Activated CD4-positive, alpha-beta memory T cell treated with anti-CD3 and anti-CD28 coated beads for 36 hours (primary cell): ENCODE results near the gene NDUFAF3. TPM values are rescaled to one million over a fixed set of nuclear protein-coding genes. Genes with fewer than 3 reads are reported as not detected.

Experiments used
- CTCF ChIA-PET: fragments of 350-600 bp; sonication (Branson Sonifier 250); formaldehyde crosslinking; loops from one replicate; lab custom pipeline; 2021; ENCODE audit warnings: antibody characterized with exemption, inconsistent platforms; lab: Charles Lee
- POLR2A ChIA-PET: fragments of 350-600 bp; sonication (Branson Sonifier 250); formaldehyde crosslinking; loops from one replicate; lab custom pipeline; 2021; ENCODE audit warnings: antibody characterized with exemption; lab: Charles Lee
- DNase-seq: peaks from one replicate; pipeline ENCODE4 v3.0.0-alpha.2; 2020
- H3K27ac Mint-ChIP-seq: one replicate; pipeline ENCODE4 v1.8.0; 2021; ENCODE audit warnings: mixed read lengths
- H3K27me3 Mint-ChIP-seq: one replicate; pipeline ENCODE4 v1.8.0; 2021; ENCODE audit warnings: mixed read lengths
- H3K36me3 Mint-ChIP-seq: one replicate; pipeline ENCODE4 v1.8.0; 2021; ENCODE audit warnings: mixed read lengths
- H3K4me1 Mint-ChIP-seq: one replicate; pipeline ENCODE4 v1.8.0; 2021; ENCODE audit warnings: low read depth, mixed read lengths
- H3K4me3 Mint-ChIP-seq: one replicate; pipeline ENCODE4 v1.8.0; 2021; ENCODE audit warnings: mild to moderate bottlenecking, mixed read lengths
- H3K9me3 Mint-ChIP-seq: one replicate; pipeline ENCODE4 v1.8.0; 2021; ENCODE audit warnings: mixed read lengths
- intact Hi-C: fragments of 100-400 bp; cut with micrococcal nuclease; formaldehyde crosslinking; loops from one replicate; pipeline ENCODE4 v1.15.1; 2023
- total RNA-seq, 2 experiments: library from RNA; stranded (reverse); gene quantifications; one replicate each; pipeline ENCODE4 v1.2.3, GENCODE V29; 2021

The NDUFAF3 gene
- total RNA-seq, 2 experiments from 2014 or later: 101 to 106 TPM

GRCh38 chr3:49028298-49028672 is 6.4 kb downstream of the NDUFAF3 start:
- peaks cover 67% of the 10 kb centered on the region for H3K36me3 Mint-ChIP-seq
- peaks cover 48% of the 10 kb centered on the region for H3K4me1 Mint-ChIP-seq

DNA sequence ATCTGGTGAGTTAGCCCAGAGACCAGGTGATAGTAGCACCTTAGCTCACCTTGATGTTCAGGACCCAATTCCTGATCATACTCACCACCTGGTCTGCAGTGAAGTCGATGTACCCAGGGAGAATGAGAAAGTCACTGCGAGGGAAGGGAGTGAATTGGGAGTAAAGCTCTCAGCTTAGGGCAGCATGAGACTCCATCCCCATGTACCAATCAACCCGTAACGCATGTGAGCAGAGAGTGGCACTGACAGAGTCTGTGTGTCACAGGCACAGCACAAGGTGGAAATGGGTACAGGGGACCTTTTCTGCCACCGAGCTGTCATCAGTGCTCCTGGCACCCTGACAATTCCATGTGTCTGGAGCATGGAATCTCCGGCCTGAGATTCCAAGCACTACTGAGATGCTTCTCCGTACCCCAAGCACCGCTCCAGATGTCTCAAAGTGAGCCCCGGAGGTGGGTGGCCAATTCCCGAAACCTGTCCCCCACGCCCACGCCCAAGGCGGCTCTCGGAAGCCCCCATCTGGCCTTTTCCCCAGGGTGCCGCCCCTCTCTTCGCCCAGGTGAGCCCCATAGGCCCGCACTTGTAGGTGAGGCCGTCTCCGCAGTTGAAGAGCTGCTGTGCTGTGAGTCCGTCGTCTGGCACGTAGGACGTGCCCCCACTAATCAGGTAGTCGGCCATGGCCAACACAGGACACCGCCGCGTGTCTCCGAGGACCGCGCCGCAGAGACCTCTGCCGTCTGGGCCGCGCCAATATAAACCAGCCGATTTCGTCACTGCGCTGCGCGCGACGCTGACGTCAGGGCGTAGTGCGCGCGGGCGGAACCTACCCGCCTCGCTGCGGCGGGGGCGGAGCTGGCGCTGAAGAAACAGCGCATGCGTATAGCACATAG is 7.0 kb downstream of the NDUFAF3 start, which contains the start of gene IMPDH2:
IMPDH2 (minus strand) TSS at position 726 of the 890 bp plus-strand sequence; CDS start at position 678, 48 bp downstream.
- H3K27me3 Mint-ChIP-seq: no peaks in the 10 kb centered on the region
- ChIA-PET CTCF (interaction anchor here (0.6 to 1.8 kb wide), 9 partner anchors 8 to 65 kb away, joined by 3 to 13 read pairs (median 3); partner anchors contain the start of genes P4HTM and QRICH1), POLR2A (interaction anchor here (0.6 to 1.9 kb wide), 8 partner anchors 9 to 1933 kb away, joined by 3 to 21 read pairs (median 6); partner anchors contain the start of genes QRICH1, USP19 and WDR6)
- peak within 1 kb of the TSS; percentile 86 for H3K4me3 Mint-ChIP-seq
- H3K36me3 Mint-ChIP-seq: peaks cover 62% of the 10 kb centered on the region
- DNase-seq: peak; percentile 95
- intact Hi-C loops: loop anchor here (1.0 to 10.0 kb wide), 6 partner anchors 8 to 416 kb away; partner anchors contain the start of genes RHOA, TCTA and USP4
- peaks cover 43% of the 10 kb centered on the region for H3K4me1 Mint-ChIP-seq
- peak within 1 kb of the TSS; percentile 89 for H3K27ac Mint-ChIP-seq
- H3K9me3 Mint-ChIP-seq: no peaks in the 10 kb centered on the region

More at GRCh38 chr3:49028298-49028672, 6.4 kb downstream of the NDUFAF3 start:
- no peak for DNase-seq
- POLR2A ChIA-PET: interaction anchor here (1.8 to 1.9 kb wide), 4 partner anchors 8 to 66 kb away, joined by 9 to 21 read pairs (median 18); partner anchors contain the start of genes QRICH1 and WDR6
- Mint-ChIP-seq H3K27ac (peak overlapping the region; percentile 89), H3K27me3 (no peaks in the 10 kb centered on the region), H3K4me3 (peak overlapping the region; percentile 86), H3K9me3 (no peaks in the 10 kb centered on the region)
- intact Hi-C loops: loop anchor here (2.0 to 10.0 kb wide), 5 partner anchors 39 to 417 kb away; partner anchors contain the start of genes RHOA, TCTA and USP4
- CTCF ChIA-PET: interaction anchor here (0.7 to 1.8 kb wide), 2 partner anchors 41 to 65 kb away, joined by 3 to 10 read pairs; partner anchors contain the start of gene QRICH1

- Mint-ChIP-seq H3K27me3 (no peaks in the 10 kb centered on the region), H3K9me3 (no peaks in the 10 kb centered on the region), H3K36me3 (peaks cover 58% of the 10 kb centered on the region), H3K4me3 (peak overlapping the region; percentile 86), H3K27ac (peak overlapping the region; percentile 89), H3K4me1 (peaks cover 42% of the 10 kb centered on the region)
- intact Hi-C loops: loop anchor here (1.0 to 10.0 kb wide), 6 partner anchors 8 to 415 kb away; partner anchors contain the start of genes RHOA, TCTA and USP4
- DNase-seq: no peak
- POLR2A ChIA-PET: interaction anchor here (0.6 to 1.9 kb wide), 8 partner anchors 9 to 1934 kb away, joined by 3 to 21 read pairs (median 6); partner anchors contain the start of genes QRICH1, USP19 and WDR6
- CTCF ChIA-PET: interaction anchor here (0.6 to 1.8 kb wide), 8 partner anchors 9 to 64 kb away, joined by 3 to 13 read pairs (median 4); partner anchors contain the start of genes P4HTM and QRICH1
Measured at GRCh38 chr3:49029563-49029884, 7.6 kb downstream of the NDUFAF3 start.

- intact Hi-C loops: no loop called here
- H3K4me1 Mint-ChIP-seq: peaks cover 34% of the 10 kb centered on the region
- H3K27ac Mint-ChIP-seq: no peak overlapping the region
- no peak overlapping the region for H3K4me3 Mint-ChIP-seq
- CTCF ChIA-PET: interaction anchor here (1.2 to 2.0 kb wide), 2 partner anchors 8 to 310 kb away, joined by 3 to 12 read pairs; partner anchors contain the start of genes NDUFAF3 and USP4
- H3K9me3 Mint-ChIP-seq: no peaks in the 10 kb centered on the region
- no peaks in the 10 kb centered on the region for H3K27me3 Mint-ChIP-seq
- POLR2A ChIA-PET: interaction anchor here (2.2 kb wide), 1 partner anchor 8 kb away, joined by 10 read pairs; the partner anchor contains the start of gene NDUFAF3
- DNase-seq: no peak
- peaks cover 55% of the 10 kb centered on the region for H3K36me3 Mint-ChIP-seq
Measured at GRCh38 chr3:49030321-49030720, 8.4 kb downstream of the NDUFAF3 start.

GRCh38 chr3:49032646-49033304 is 10.9 kb downstream of the NDUFAF3 start:
- H3K27me3 Mint-ChIP-seq: no peaks in the 10 kb centered on the region
- DNase-seq: no peak
- POLR2A ChIA-PET: no interaction called here
- H3K9me3 Mint-ChIP-seq: no peaks in the 10 kb centered on the region
- peaks cover 41% of the 10 kb centered on the region for H3K36me3 Mint-ChIP-seq
- H3K27ac Mint-ChIP-seq: no peak overlapping the region
- intact Hi-C loops: no loop called here
- CTCF ChIA-PET: interaction anchor here (0.6 kb wide), 1 partner anchor 103 kb away, joined by 3 read pairs; no protein-coding TSS in a partner anchor
- no peak overlapping the region for H3K4me3 Mint-ChIP-seq
- peaks cover 11% of the 10 kb centered on the region for H3K4me1 Mint-ChIP-seq

DNA sequence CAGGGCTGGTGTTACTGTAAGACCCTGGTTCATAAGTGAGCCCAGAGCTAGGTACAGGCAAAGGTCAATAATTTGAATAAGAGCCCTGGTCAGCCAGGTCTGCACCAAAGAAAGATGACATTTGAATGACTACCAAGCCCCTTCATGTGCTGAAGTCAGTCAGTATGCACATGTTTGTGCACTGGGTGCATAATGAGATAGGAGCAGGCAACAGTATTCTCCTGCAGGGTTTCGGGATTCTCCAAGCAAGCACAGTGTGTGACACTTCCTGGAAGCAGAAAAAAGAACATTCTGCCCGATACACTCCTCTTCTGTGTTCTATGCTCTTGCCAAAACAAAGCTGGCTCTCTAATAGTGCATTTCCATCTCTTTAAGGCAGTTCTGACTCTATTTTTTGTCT is 12.7 kb downstream of the NDUFAF3 start:
- DNase-seq: no peak
- Mint-ChIP-seq H3K36me3 (peaks cover 28% of the 10 kb centered on the region), H3K27me3 (no peaks in the 10 kb centered on the region), H3K4me3 (no peak overlapping the region), H3K4me1 (no peaks in the 10 kb centered on the region), H3K27ac (peak overlapping the region; percentile 10), H3K9me3 (no peaks in the 10 kb centered on the region)
- POLR2A ChIA-PET: no interaction called here
- CTCF ChIA-PET: interaction anchor here (0.7 kb wide), 1 partner anchor 118 kb away, joined by 4 read pairs; no protein-coding TSS in a partner anchor
- intact Hi-C loops: no loop called here

DNA sequence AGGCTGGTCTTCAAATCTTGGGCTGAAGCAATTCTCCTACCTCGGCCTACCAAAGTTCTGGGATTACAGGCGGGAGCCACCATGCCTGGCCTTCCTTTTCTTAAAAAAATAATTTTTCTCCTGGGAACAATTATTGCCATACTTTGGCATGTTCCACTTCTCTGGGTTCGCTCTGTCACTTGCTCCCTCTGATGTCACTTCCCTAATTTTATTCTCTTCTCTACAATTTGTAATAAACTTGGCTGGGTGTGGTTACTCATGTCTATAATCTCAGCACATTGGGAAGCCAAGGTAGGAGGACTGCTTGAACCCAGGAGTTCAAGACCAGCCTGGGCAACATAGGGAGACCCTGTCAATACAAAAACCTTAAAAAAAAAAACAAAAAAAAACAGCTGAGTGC is 13.4 kb downstream of the NDUFAF3 start:
- POLR2A ChIA-PET: no interaction called here
- peaks cover 26% of the 10 kb centered on the region for H3K36me3 Mint-ChIP-seq
- no peaks in the 10 kb centered on the region for H3K9me3 Mint-ChIP-seq
- no peak overlapping the region for H3K4me3 Mint-ChIP-seq
- CTCF ChIA-PET: interaction anchor here (0.6 kb wide), 1 partner anchor 292 kb away, joined by 3 read pairs; no protein-coding TSS in a partner anchor
- H3K27ac Mint-ChIP-seq: no peak overlapping the region
- H3K27me3 Mint-ChIP-seq: no peaks in the 10 kb centered on the region
- intact Hi-C loops: no loop called here
- no peak for DNase-seq
- no peaks in the 10 kb centered on the region for H3K4me1 Mint-ChIP-seq

DNA sequence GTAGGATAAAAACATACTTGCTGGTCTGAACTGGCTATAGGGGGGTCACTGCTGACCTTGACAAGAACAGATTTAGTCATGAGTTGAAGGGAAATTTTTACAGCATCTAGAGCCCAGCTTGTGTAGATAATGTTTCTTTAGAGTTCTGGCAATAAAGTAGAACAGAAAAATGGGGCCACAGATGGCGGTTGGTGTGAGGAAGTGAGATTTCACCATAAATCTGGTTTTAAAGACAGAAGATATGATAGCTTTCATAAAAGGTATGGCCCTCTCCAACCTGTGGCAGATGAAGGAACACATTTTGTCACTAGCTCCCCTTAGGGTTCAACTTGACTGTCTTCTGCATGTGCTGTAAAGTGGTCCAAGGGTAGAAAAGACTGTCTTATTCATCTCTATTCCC is 31.6 kb downstream of the NDUFAF3 start:
- H3K27ac Mint-ChIP-seq: no peak overlapping the region
- no peak for DNase-seq
- H3K27me3 Mint-ChIP-seq: no peaks in the 10 kb centered on the region
- no peak overlapping the region for H3K4me3 Mint-ChIP-seq
- no peaks in the 10 kb centered on the region for H3K9me3 Mint-ChIP-seq
- CTCF ChIA-PET: no interaction called here
- no peaks in the 10 kb centered on the region for H3K4me1 Mint-ChIP-seq
- H3K36me3 Mint-ChIP-seq: peaks cover 34% of the 10 kb centered on the region
- POLR2A ChIA-PET: interaction anchor here (0.6 kb wide), 1 partner anchor 36 kb away, joined by 4 read pairs; no protein-coding TSS in a partner anchor
- intact Hi-C loops: no loop called here

DNA sequence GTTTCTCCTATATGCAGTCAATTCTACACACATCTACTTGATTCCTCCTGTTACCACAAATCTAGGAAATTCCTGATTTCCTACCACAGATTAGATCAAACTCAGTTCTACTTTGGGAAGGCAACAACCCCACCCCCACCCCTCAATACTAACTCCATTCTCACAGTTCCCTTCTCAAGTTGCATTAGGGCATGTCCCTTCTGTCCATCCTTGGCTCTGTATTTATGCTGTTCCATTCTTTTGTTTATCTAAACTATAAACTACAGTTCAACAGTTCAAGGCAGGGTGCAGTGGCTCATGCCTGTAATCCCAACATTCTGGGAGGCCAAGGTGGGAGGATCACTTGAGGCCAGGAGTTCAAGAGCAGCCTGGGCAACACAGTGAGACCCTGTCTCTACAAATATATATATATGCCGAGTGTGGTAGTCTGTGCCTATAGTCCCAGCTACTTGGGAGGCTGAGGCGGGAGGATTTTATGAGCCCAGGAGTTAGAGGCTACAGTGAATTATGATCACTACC is 32.5 kb downstream of the NDUFAF3 start:
- Mint-ChIP-seq H3K36me3 (peaks cover 34% of the 10 kb centered on the region), H3K27ac (no peak overlapping the region), H3K27me3 (no peaks in the 10 kb centered on the region), H3K4me3 (no peak overlapping the region), H3K4me1 (no peaks in the 10 kb centered on the region), H3K9me3 (no peaks in the 10 kb centered on the region)
- ChIA-PET CTCF (no interaction called here), POLR2A (no interaction called here)
- intact Hi-C loops: no loop called here
- DNase-seq: no peak

- Mint-ChIP-seq H3K27me3 (no peaks in the 10 kb centered on the region), H3K36me3 (peaks cover 27% of the 10 kb centered on the region), H3K27ac (no peak overlapping the region), H3K9me3 (no peaks in the 10 kb centered on the region), H3K4me3 (no peak overlapping the region), H3K4me1 (peaks cover 2% of the 10 kb centered on the region)
- ChIA-PET POLR2A (no interaction called here), CTCF (no interaction called here)
- intact Hi-C loops: no loop called here
- DNase-seq: no peak
Measured at GRCh38 chr3:49057268-49057667, 35.3 kb downstream of the NDUFAF3 start.

DNA sequence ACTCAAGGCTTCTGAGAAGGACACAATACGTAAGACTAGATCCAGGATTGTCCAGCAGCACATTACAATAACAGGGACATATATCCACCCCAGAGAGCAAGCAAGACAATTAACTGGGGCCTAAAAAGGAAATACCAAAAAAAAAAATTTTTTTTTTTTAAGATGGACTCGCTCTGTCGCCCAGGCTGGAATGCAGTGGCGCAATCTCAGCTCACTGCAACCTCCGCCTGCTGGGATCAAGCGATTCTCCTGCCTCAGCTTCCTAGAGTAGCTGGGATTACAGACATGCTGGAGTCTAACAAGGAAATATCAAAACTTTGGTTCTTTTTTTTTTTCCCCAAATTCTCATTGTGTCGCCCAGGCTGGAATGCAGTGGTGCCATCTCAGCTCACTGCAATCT is 36.1 kb downstream of the NDUFAF3 start:
- no peaks in the 10 kb centered on the region for H3K9me3 Mint-ChIP-seq
- no peak overlapping the region for H3K4me3 Mint-ChIP-seq
- POLR2A ChIA-PET: interaction anchor here (0.6 kb wide), 1 partner anchor 17 kb away, joined by 3 read pairs; no protein-coding TSS in a partner anchor
- H3K36me3 Mint-ChIP-seq: peaks cover 24% of the 10 kb centered on the region
- CTCF ChIA-PET: no interaction called here
- H3K27me3 Mint-ChIP-seq: no peaks in the 10 kb centered on the region
- peaks cover 2% of the 10 kb centered on the region for H3K4me1 Mint-ChIP-seq
- H3K27ac Mint-ChIP-seq: no peak overlapping the region
- no peak for DNase-seq
- intact Hi-C loops: no loop called here
